ENCODE data around the gene MTMR2.

Gene MTMR2

DNA sequence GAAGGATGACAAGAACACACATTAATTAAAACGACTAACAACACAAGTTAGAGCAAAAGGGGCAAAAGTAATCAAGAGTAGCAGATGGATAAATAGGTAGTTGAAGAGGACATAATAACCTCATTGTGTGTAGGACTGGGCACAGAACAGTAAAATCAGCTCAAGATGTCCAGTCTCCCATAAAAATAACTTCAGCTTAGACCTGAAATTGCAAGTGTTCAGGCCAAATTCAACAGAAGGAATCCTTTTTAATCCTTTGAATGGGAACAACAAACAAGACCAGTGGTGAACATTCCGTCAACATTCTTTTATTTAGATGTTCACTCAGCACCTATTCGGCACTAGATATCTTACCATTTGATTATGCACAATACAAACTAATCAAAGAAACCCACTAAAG lies 4.4 kb downstream of the MTMR2 start:
- TF ChIP-seq CTCF (IDR thresholded peaks at IDR 0.05; ENCODE audit: borderline replicate concordance, insufficient read depth, low read depth, low read length), result no peak
- no peak overlapping the region for H3K4me3 ChIP-seq (ENCODE audit: low read depth, low read length)

GRCh38 chr11:95918720-95919119 lies 5.2 kb downstream of the MTMR2 start:
- H3K4me3 ChIP-seq (ENCODE audit: low read depth, low read length), result no peak overlapping the region
- TF ChIP-seq CTCF (IDR thresholded peaks at IDR 0.05; ENCODE audit: borderline replicate concordance, insufficient read depth, low read depth, low read length), result no peak

DNA sequence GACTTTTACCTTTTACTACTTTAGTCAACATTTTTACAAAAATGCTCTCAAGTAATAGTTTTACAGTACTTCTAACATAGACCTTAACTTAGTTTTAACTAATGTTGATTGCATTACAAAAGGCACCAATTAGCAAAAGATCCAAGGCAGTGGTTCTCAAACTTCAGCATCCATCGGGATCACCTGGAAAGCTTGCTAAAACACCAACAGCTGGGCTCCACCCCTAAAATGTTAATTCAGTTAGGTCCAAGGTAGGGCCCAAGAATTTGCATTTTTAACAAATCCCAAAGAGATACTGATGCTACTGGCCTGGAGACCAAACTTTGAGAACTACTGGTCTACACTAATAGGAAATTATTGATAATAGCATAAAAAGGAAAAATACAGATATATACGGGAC lies 5.9 kb downstream of the MTMR2 start:
- no peak for TF ChIP-seq CTCF (IDR thresholded peaks at IDR 0.05; ENCODE audit: borderline replicate concordance, insufficient read depth, low read depth, low read length)
- H3K4me3 ChIP-seq (ENCODE audit: low read depth, low read length), result no peak overlapping the region

- no peak for TF ChIP-seq CTCF (IDR thresholded peaks at IDR 0.05; ENCODE audit: borderline replicate concordance, insufficient read depth, low read depth, low read length)
- H3K4me3 ChIP-seq (ENCODE audit: low read depth, low read length), result no peak overlapping the region
These were observed 6.5 kb downstream of the MTMR2 start for GRCh38 chr11:95917193-95918036.

GRCh38 chr11:95916049-95916448 lies 7.9 kb downstream of the MTMR2 start:
- no peak for TF ChIP-seq CTCF (IDR thresholded peaks at IDR 0.05; ENCODE audit: borderline replicate concordance, insufficient read depth, low read depth, low read length)
- H3K4me3 ChIP-seq (ENCODE audit: low read depth, low read length), result no peak overlapping the region

- TF ChIP-seq CTCF (IDR thresholded peaks at IDR 0.05; ENCODE audit: borderline replicate concordance, insufficient read depth, low read depth, low read length), result no peak
- H3K4me3 ChIP-seq (ENCODE audit: low read depth, low read length), result no peak overlapping the region
These were observed 8.9 kb downstream of the MTMR2 start for GRCh38 chr11:95915051-95915450.

All from GM12875 (cell line).